Keratinocyte (primary cell): Measurements from ENCODE around the gene PCNX1. TPM values are rescaled to one million over a fixed set of nuclear protein-coding genes. Genes with fewer than 3 reads are reported as not detected.
A peak's percentile ranks its signal among the peaks of the same experiment; 100 is the strongest.
"Not testable (repeated sequence)": the region's sequence is repeated elsewhere in the genome, so short reads cannot be mapped to it uniquely, and the experiment has no call there.

Experiments used
- DNase-seq: peaks from one replicate; pipeline ENCODE4 v3.0.0-alpha.2; 2011; ENCODE audit warnings: low read depth, missing footprints, low spot score
- FAIRE-seq: peaks from 2 replicates; lab custom pipeline; 2011; peaks lifted over from hg19 to GRCh38; lab: Jason Lieb, UNC
- H2AFZ ChIP-seq: 2 replicates; pipeline ENCODE4 v1.6.0; 2012; ENCODE audit warnings: low read length, control low read depth, inconsistent platforms; ENCODE audit not compliant: control insufficient read depth
- H3K27ac ChIP-seq: 2 replicates; pipeline ENCODE4 v1.5.1; 2011; ENCODE audit warnings: low read length; ENCODE audit not compliant: control insufficient read depth, insufficient read depth
- H3K27me3 ChIP-seq: 3 replicates; pipeline ENCODE4 v1.6.0; 2011; ENCODE audit warnings: low read length; ENCODE audit not compliant: control insufficient read depth, insufficient read depth; ENCODE audit errors: extremely low read depth
- H3K36me3 ChIP-seq, 2 experiments: 2 replicates in 1 of 2; 3 replicates in 1 of 2; pipeline ENCODE4 v1.5.1; 2011; ENCODE audit warnings: low read length in 2 of 2, mild to moderate bottlenecking in 1 of 2; ENCODE audit not compliant: control insufficient read depth in 2 of 2, insufficient read depth in 2 of 2; ENCODE audit errors: extremely low read depth in 1 of 2
- H3K4me1 ChIP-seq: 3 replicates; pipeline ENCODE4 v1.5.1; 2011; ENCODE audit warnings: low read length; ENCODE audit not compliant: control insufficient read depth, insufficient read depth; ENCODE audit errors: extremely low read depth
- H3K4me2 ChIP-seq: 3 replicates; pipeline ENCODE4 v1.6.0; 2011; ENCODE audit warnings: low read depth, low read length; ENCODE audit not compliant: control insufficient read depth, insufficient read depth; ENCODE audit errors: extremely low read depth
- H3K4me3 ChIP-seq, 3 experiments: fragments of 200-600 bp in 1 of 3; sonication (generic) in 1 of 3; 2 replicates in 2 of 3; 3 replicates in 1 of 3; pipeline ENCODE4 v1.5.1; 2011 to 2016; ENCODE audit warnings: low read length in 3 of 3, mild to moderate bottlenecking in 3 of 3, control low read depth in 2 of 3, inconsistent platforms in 1 of 3, low read depth in 1 of 3, mixed read lengths in 1 of 3, mixed run types in 1 of 3, moderate library complexity in 1 of 3; ENCODE audit not compliant: control insufficient read depth in 2 of 3, insufficient read depth in 2 of 3; ENCODE audit errors: extremely low read depth in 1 of 3
- H3K79me2 ChIP-seq: 2 replicates; pipeline ENCODE4 v1.6.0; 2012; ENCODE audit warnings: low read length; ENCODE audit not compliant: control insufficient read depth, insufficient read depth
- H3K9ac ChIP-seq: 3 replicates; pipeline ENCODE4 v1.6.0; 2011; ENCODE audit warnings: low read length; ENCODE audit not compliant: control insufficient read depth, insufficient read depth; ENCODE audit errors: extremely low read depth
- H3K9me1 ChIP-seq: 3 replicates; pipeline ENCODE4 v1.6.0; 2011; ENCODE audit warnings: low read length; ENCODE audit not compliant: control insufficient read depth, insufficient read depth; ENCODE audit errors: extremely low read depth
- H3K9me3 ChIP-seq: 2 replicates; pipeline ENCODE4 v1.5.1; 2012; ENCODE audit warnings: low read depth, low read length; ENCODE audit not compliant: control insufficient read depth
- H4K20me1 ChIP-seq: 3 replicates; pipeline ENCODE4 v1.6.0; 2011; ENCODE audit warnings: low read length; ENCODE audit not compliant: control insufficient read depth, insufficient read depth; ENCODE audit errors: extremely low read depth
- CTCF ChIP-seq, 3 experiments: IDR thresholded peaks in 1 of 3; conservative IDR thresholded peaks in 1 of 3; optimal IDR thresholded peaks in 1 of 3; 2 replicates in 2 of 3; 3 replicates in 1 of 3; pipeline versions ENCODE3 to v1.5.1; 2011; ENCODE audit warnings: low read length in 3 of 3, mild to moderate bottlenecking in 3 of 3, moderate library complexity in 2 of 3, control low read depth in 1 of 3, inconsistent platforms in 1 of 3; ENCODE audit not compliant: insufficient read depth in 2 of 3; ENCODE audit errors: extremely low read depth in 1 of 3
- EZH2 ChIP-seq: IDR thresholded peaks from one replicate; pipeline ENCODE4 v1.6.1; 2012; ENCODE audit warnings: inconsistent platforms, mild to moderate bottlenecking, low read length, moderate library complexity
- dilution Hi-C: fragments of 300-500 bp; cut with MboI; formaldehyde crosslinking; loops from one replicate; pipeline ENCODE4 v1.7.0; 2020; ENCODE audit warnings: low sequenced_read_pairs; ENCODE audit not compliant: extremely low pct_ligation_motif_present
- polyA plus RNA-seq, 5 experiments: library from polyadenylated mRNA; depleted of rRNA in 3 of 5; stranded (reverse) in 3 of 5; stranded (forward) in 1 of 5; unstranded in 1 of 5; fragments of >200 nt; gene quantifications; 1 replicate in 1 of 5; 2 replicates in 3 of 5; 3 replicates in 1 of 5; pipeline versions ENCODE4 v1.2.1 to v1.2.3, GENCODE V29; 2011 to 2012; ENCODE audit warnings: missing spikeins in 2 of 5, low read depth in 1 of 5, low replicate concordance in 1 of 5

PCNX1 gene
- polyA plus RNA-seq, 1 donor (not counting 4 experiments of a cell fraction or from before 2014, with no cell fraction given), result 39.8 TPM

- no peak overlapping the region for H2AFZ ChIP-seq
- H3K27ac ChIP-seq, result no peak overlapping the region
- H3K4me3 ChIP-seq, result no peak overlapping the region
- dilution Hi-C loops, result no loop called here
- no peaks in the 10 kb centered on the region for H3K79me2 ChIP-seq
- no peaks in the 10 kb centered on the region for H4K20me1 ChIP-seq
- TF ChIP-seq CTCF (optimal IDR thresholded peaks at IDR 0.05 in 1 of 3, IDR thresholded peaks at IDR 0.05 in 1 of 3, conservative IDR thresholded peaks at IDR 0.05 in 1 of 3; ENCODE audit: extremely low read depth in 1 of 3, insufficient read depth in 2 of 3, low read length in 3 of 3), result no peak
- TF ChIP-seq EZH2, result no peak
- no peak overlapping the region for H3K9ac ChIP-seq
- H3K9me1 ChIP-seq, result no peaks in the 10 kb centered on the region
- DNase-seq, result no peak
- FAIRE-seq, result no peak
- no peaks in the 10 kb centered on the region for H3K27me3 ChIP-seq
- H3K4me2 ChIP-seq, result no peak overlapping the region
- no peaks in the 10 kb centered on the region for H3K9me3 ChIP-seq
- H3K4me1 ChIP-seq, result peaks cover 16% of the 10 kb centered on the region
- H3K36me3 ChIP-seq, result no peaks in the 10 kb centered on the region
Measured at GRCh38 chr14:71122866-71123565, 215.8 kb downstream of the PCNX1 start.

GRCh38 chr14:71123579-71124135, 216.4 kb downstream of the PCNX1 start:
- H3K4me2 ChIP-seq, result no peak overlapping the region
- TF ChIP-seq CTCF (optimal IDR thresholded peaks at IDR 0.05 in 1 of 3, IDR thresholded peaks at IDR 0.05 in 1 of 3, conservative IDR thresholded peaks at IDR 0.05 in 1 of 3; ENCODE audit: extremely low read depth in 1 of 3, insufficient read depth in 2 of 3, low read length in 3 of 3), result no peak
- no peak for TF ChIP-seq EZH2
- no peaks in the 10 kb centered on the region for H3K27me3 ChIP-seq
- no peaks in the 10 kb centered on the region for H3K79me2 ChIP-seq
- dilution Hi-C loops, result no loop called here
- H3K4me3 ChIP-seq, result no peak overlapping the region
- no peak overlapping the region for H3K27ac ChIP-seq
- H3K9me3 ChIP-seq, result no peaks in the 10 kb centered on the region
- H4K20me1 ChIP-seq, result no peaks in the 10 kb centered on the region
- H3K9me1 ChIP-seq, result no peaks in the 10 kb centered on the region
- H3K4me1 ChIP-seq, result peaks cover 10% of the 10 kb centered on the region
- no peak for DNase-seq
- no peak for FAIRE-seq
- H2AFZ ChIP-seq, result no peak overlapping the region
- no peaks in the 10 kb centered on the region for H3K36me3 ChIP-seq
- H3K9ac ChIP-seq, result no peak overlapping the region

GRCh38 chr14:71129716-71130490, 222.6 kb downstream of the PCNX1 start:
- DNase-seq, H3K9ac ChIP-seq, H4K20me1 ChIP-seq, H3K27me3 ChIP-seq, H3K36me3 ChIP-seq, H3K9me1 ChIP-seq, H3K79me2 ChIP-seq, H3K4me3 ChIP-seq, dilution Hi-C loops, FAIRE-seq, H3K27ac ChIP-seq, H2AFZ ChIP-seq, H3K9me3 ChIP-seq: not testable (repeated sequence)
- Histone ChIP-seq H3K4me1 (peaks cover 13% of the 10 kb centered on the region), H3K4me2 (peak overlapping the region; percentile 58)
